ENCODE measurements around the gene SHISA9.

SHISA9 gene

GRCh38 chr16:13032911-13033310, 131.5 kb downstream of the SHISA9 start:
- TF ChIP-seq, protein P1, sequence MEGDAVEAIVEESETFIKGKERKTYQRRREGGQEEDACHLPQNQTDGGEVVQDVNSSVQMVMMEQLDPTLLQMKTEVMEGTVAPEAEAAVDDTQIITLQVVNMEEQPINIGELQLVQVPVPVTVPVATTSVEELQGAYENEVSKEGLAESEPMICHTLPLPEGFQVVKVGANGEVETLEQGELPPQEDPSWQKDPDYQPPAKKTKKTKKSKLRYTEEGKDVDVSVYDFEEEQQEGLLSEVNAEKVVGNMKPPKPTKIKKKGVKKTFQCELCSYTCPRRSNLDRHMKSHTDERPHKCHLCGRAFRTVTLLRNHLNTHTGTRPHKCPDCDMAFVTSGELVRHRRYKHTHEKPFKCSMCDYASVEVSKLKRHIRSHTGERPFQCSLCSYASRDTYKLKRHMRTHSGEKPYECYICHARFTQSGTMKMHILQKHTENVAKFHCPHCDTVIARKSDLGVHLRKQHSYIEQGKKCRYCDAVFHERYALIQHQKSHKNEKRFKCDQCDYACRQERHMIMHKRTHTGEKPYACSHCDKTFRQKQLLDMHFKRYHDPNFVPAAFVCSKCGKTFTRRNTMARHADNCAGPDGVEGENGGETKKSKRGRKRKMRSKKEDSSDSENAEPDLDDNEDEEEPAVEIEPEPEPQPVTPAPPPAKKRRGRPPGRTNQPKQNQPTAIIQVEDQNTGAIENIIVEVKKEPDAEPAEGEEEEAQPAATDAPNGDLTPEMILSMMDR (conservative IDR thresholded peaks at IDR 0.05; ENCODE audit: low read depth, low read length) = no peak
- no peak overlapping the region for H3K4me3 ChIP-seq (ENCODE audit: low read depth, low read length)
- DNase-seq (ENCODE audit: low read depth) = no peak

DNA sequence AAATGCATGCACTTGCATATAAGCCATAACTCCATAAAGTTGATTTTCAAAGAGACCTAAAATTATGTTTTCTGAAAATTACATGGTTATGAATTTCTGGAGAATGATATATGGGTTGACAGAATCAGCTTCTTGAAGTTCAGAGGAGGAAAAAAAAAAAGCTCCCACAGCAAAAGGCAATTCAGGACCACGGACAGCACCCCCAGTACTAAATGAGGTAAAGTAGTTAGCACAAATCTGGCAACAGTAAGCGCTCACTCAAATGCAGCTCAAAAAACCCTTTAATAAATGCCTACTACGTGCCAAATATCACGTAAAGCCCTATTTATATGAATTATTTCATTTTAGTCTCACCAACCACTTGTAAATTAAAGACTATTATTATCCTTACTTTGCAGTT, 135.2 kb downstream of the SHISA9 start:
- TF ChIP-seq, protein P1 (conservative IDR thresholded peaks at IDR 0.05; ENCODE audit: low read depth, low read length) = no peak
- no peak overlapping the region for H3K4me3 ChIP-seq (ENCODE audit: low read depth, low read length)
- DNase-seq (ENCODE audit: low read depth) = peak; percentile 38

GRCh38 chr16:13038591-13038990, 137.2 kb downstream of the SHISA9 start:
- TF ChIP-seq, protein P1 (conservative IDR thresholded peaks at IDR 0.05; ENCODE audit: low read depth, low read length) = no peak
- DNase-seq (ENCODE audit: low read depth) = no peak
- H3K4me3 ChIP-seq (ENCODE audit: low read depth, low read length) = no peak overlapping the region

- TF ChIP-seq, protein P1 (conservative IDR thresholded peaks at IDR 0.05; ENCODE audit: low read depth, low read length) = no peak
- no peak overlapping the region for H3K4me3 ChIP-seq (ENCODE audit: low read depth, low read length)
- no peak for DNase-seq (ENCODE audit: low read depth)
Measured at GRCh38 chr16:13039526-13039925, 138.1 kb downstream of the SHISA9 start.

DNA sequence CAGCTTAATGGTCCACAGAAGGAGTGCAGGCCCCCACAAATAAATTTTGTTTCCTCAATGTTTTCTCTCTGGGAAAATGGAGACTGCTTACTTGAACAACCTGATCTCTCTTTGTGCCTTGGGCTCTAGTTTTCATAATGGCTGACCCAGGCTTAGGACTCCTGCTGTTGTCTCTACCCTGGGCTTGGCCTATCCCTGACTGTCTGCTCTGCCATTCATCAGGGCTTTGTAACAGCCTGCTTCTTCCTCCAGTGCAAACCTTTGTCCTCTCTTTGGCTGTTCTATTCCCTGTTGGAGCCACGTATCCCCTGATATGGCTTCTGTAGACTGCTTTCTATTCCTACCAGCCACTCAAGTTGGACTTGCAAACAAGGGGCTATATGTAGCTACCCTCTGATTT, 139.8 kb downstream of the SHISA9 start:
- DNase-seq (ENCODE audit: low read depth) = no peak
- no peak overlapping the region for H3K4me3 ChIP-seq (ENCODE audit: low read depth, low read length)
- TF ChIP-seq, protein P1 (conservative IDR thresholded peaks at IDR 0.05; ENCODE audit: low read depth, low read length) = no peak

- no peak for DNase-seq (ENCODE audit: low read depth)
- TF ChIP-seq, protein P1 (conservative IDR thresholded peaks at IDR 0.05; ENCODE audit: low read depth, low read length) = no peak
- no peak overlapping the region for H3K4me3 ChIP-seq (ENCODE audit: low read depth, low read length)
Measured at GRCh38 chr16:13041646-13042290, 140.4 kb downstream of the SHISA9 start.

DNA sequence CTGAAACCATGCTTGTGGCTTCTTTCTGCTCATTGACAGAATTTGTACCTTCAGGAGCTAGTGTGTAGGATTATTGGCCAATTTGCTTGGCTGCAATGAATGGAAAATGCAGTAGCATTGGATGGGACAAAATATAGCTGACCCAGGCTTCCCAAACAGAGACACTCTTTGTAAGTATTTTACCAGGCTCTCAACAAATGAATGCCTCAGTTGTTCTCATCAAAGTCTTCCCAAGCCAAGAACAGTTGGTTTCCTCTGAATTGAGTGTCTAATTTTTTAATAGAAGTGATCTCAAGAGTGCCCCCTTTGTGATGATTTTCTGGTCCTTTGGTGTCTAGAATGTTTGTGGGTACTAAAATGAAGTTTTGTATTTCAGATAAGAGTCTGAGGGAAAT, 140.9 kb downstream of the SHISA9 start:
- DNase-seq (ENCODE audit: low read depth) = no peak
- TF ChIP-seq, protein P1 (conservative IDR thresholded peaks at IDR 0.05; ENCODE audit: low read depth, low read length) = no peak

More for the DNA sequence above, 140.9 kb downstream of the SHISA9 start:
- no peak overlapping the region for H3K4me3 ChIP-seq (ENCODE audit: low read depth, low read length)

Data from choroid plexus epithelial cell (primary cell).